DMS 273 treated with DMSO at 0.1 percent for 48 hours (cell line): Measurements from ENCODE around the gene CREB3.

Experiments
- DNase-seq: peaks from one replicate; lab custom pipeline; 2025; lab: John Stamatoyannopoulos, UW

CREB3 gene

GRCh38 chr9:35781066-35781465 is 48.6 kb downstream of the CREB3 start:
- no peak for DNase-seq

GRCh38 chr9:35783418-35783817 is 51.0 kb downstream of the CREB3 start:
- DNase-seq = no peak
